ENCODE data around the gene RNF144B. TPM values are rescaled to one million over a fixed set of nuclear protein-coding genes. Genes with fewer than 3 reads are reported as not detected.

RNF144B gene
- total RNA-seq, 4 donors from 2014 or later: 7.6 to 19.0 (median 12.5) TPM

DNA sequence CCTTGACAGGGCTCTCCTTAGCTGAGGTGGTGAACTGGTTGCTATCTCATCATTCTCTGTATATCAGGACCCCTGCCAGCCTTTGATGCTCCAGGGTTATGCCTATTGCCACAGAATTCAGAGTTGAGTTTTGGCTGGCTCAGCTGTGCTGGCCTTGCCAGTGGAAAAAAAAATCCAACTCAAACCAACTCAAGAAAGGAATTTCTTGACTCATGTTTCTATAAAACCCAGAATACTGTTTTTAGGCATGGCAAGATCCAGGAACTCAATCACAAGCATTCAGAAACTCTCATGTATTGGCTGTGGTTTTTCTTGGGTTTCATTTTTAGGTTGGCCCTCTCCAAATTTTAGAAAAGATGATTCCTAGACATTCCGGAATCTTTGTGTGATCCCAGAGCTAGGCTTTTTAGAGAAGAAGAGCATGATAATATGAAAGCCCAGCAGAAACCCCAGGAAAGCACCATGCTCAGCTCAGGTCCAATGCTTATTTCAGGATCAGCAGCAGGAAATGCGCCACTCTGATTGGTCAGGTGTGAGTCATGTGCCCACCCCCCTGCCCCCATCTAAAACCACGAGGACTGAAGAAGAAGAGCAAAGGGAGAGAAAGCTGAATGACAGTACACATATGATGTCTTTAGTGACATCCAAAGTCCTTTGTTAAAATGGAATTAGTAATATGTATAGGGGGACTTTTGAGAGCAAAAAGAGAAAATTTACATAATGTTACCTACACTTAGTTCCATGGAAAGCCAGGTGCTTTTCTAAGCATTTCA, 122.9 kb downstream of the RNF144B start:
- intact Hi-C loops (cut with DNase I): no loop called here
- Histone ChIP-seq H3K4me3 (no peak overlapping the region), H3K27ac (no peak overlapping the region), H3K27me3 (no peaks in the 10 kb centered on the region), H3K9me3 (no peaks in the 10 kb centered on the region), H3K4me1 (no peaks in the 10 kb centered on the region), H3K36me3 (no peaks in the 10 kb centered on the region)
- TF ChIP-seq, protein P1, sequence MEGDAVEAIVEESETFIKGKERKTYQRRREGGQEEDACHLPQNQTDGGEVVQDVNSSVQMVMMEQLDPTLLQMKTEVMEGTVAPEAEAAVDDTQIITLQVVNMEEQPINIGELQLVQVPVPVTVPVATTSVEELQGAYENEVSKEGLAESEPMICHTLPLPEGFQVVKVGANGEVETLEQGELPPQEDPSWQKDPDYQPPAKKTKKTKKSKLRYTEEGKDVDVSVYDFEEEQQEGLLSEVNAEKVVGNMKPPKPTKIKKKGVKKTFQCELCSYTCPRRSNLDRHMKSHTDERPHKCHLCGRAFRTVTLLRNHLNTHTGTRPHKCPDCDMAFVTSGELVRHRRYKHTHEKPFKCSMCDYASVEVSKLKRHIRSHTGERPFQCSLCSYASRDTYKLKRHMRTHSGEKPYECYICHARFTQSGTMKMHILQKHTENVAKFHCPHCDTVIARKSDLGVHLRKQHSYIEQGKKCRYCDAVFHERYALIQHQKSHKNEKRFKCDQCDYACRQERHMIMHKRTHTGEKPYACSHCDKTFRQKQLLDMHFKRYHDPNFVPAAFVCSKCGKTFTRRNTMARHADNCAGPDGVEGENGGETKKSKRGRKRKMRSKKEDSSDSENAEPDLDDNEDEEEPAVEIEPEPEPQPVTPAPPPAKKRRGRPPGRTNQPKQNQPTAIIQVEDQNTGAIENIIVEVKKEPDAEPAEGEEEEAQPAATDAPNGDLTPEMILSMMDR (IDR thresholded peaks at IDR 0.05): no peak
- TF ChIP-seq POLR2A (IDR thresholded peaks at IDR 0.05): no peak
- 51 to 77% methylated on average over 2 to 3 of the region's 3 CpGs for WGBS, 2 donors
- no peak for DNase-seq

DNA sequence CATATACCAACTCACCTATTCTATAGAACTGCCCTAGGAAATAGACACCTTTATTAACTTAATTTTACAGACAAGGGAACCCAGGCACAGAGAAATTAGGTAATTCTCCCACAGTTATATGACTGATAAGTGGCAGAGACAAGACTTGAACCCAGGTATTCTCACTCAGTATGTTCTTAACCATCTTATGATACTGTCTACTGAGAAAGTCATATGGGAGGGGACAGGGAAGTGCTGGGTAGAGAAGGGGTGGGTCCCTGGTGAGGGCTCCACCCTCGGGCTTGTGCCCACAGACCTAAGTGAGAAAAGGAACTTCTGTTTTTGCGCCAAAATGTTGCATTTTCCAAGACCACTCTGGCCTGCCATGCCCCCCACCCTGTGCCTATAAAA, 123.5 kb downstream of the RNF144B start:
- DNase-seq: no peak
- H3K27me3 ChIP-seq: no peaks in the 10 kb centered on the region
- H3K4me3 ChIP-seq: no peak overlapping the region
- TF ChIP-seq, protein P1 (IDR thresholded peaks at IDR 0.05): no peak
- TF ChIP-seq POLR2A (IDR thresholded peaks at IDR 0.05): no peak
- H3K4me1 ChIP-seq: no peaks in the 10 kb centered on the region
- no peaks in the 10 kb centered on the region for H3K36me3 ChIP-seq
- WGBS, 2 donors: 36 to 76% methylated on average over 1 to 2 of the region's 2 CpGs
- intact Hi-C loops (cut with DNase I): no loop called here
- H3K27ac ChIP-seq: no peak overlapping the region
- H3K9me3 ChIP-seq: no peaks in the 10 kb centered on the region

DNA sequence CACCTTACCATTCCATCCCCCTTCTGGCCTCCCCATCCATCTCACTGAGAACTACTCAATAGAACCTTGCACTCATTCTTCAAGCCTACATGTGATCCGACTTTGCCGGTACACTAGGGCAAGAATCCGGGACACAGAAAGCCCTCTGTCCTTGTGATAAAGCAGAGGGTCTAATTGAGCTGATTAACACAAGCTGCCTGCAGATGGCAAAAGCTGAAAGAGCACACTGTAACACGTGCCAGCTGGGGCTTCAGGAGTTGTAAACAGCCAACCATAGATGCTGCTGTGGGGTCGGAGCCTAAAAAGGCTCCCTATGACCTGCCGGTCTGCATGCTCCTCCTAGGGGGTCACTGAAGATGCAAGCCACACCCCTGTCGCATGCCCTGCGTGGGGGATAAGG, 124.1 kb downstream of the RNF144B start:
- DNase-seq: no peak
- TF ChIP-seq, protein P1 (IDR thresholded peaks at IDR 0.05): no peak
- no peak for TF ChIP-seq POLR2A (IDR thresholded peaks at IDR 0.05)
- H3K36me3 ChIP-seq: no peaks in the 10 kb centered on the region
- 75 to 84% methylated on average over 6 to 7 of the region's 8 CpGs for WGBS, 2 donors
- H3K27me3 ChIP-seq: no peaks in the 10 kb centered on the region
- H3K9me3 ChIP-seq: no peaks in the 10 kb centered on the region
- no peak overlapping the region for H3K27ac ChIP-seq
- H3K4me1 ChIP-seq: peaks cover 0 to 4% (median 0%) of the 10 kb centered on the region in 3 donors
- intact Hi-C loops (cut with DNase I): no loop called here
- H3K4me3 ChIP-seq: no peak overlapping the region

DNA sequence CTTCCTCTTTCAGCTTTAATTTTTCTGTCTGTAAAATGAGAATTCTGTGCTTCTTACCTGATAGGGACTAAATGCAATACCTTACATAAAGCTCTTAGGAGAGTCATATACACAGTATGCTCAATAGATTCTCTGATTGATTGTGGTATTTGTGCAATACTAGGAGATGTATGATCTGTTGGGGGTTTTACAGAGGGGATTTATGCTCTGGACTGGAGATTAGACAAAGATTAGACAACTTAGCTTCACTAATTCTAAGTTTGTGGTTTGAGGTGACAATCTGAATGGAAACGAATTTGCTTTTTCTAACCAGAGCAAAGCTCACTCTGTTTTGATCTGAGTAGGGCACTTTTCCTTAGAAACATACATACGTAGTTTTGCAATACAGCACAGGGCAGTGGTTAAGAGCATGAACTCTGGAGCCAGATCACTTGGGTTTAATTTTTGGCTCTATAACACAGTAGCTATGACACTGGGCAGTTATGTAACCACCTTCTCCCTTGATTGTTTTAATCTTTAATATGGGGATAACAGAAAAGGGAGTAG, 126.2 kb downstream of the RNF144B start:
- Histone ChIP-seq H3K4me3 (no peak overlapping the region), H3K27ac (no peak overlapping the region), H3K36me3 (no peaks in the 10 kb centered on the region), H3K4me1 (peaks cover 0 to 4% (median 0%) of the 10 kb centered on the region in 3 donors), H3K9me3 (no peaks in the 10 kb centered on the region), H3K27me3 (no peaks in the 10 kb centered on the region)
- intact Hi-C loops (cut with DNase I): no loop called here
- DNase-seq: no peak
- WGBS, 2 donors: 60 to 68% methylated on average over 2 of the region's 2 CpGs
- TF ChIP-seq POLR2A (IDR thresholded peaks at IDR 0.05): no peak
- TF ChIP-seq, protein P1 (IDR thresholded peaks at IDR 0.05): no peak

DNA sequence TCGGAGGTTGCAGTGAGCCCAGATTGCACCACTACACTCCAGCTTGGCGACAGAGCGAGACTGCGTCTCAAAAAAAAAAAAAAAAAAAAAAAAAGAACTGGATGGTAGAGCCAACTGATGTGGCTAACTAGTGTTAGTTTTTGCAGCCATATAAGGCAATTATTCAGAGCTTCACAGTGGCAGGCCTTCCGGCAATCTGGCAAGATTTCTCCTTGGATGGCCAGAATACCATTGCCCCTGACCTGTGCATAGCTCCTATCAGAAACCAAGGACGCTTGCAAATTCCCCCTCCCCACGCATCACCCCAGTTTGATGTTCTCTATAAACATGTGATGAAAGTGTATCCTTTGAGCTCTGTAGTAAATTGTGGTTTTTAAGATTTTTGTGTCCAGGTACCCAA, 127.0 kb downstream of the RNF144B start:
- Histone ChIP-seq H3K9me3 (no peaks in the 10 kb centered on the region), H3K36me3 (no peaks in the 10 kb centered on the region), H3K4me1 (peaks cover 0 to 4% (median 0%) of the 10 kb centered on the region in 3 donors), H3K27ac (no peak overlapping the region), H3K4me3 (no peak overlapping the region), H3K27me3 (no peaks in the 10 kb centered on the region)
- no peak for TF ChIP-seq POLR2A (IDR thresholded peaks at IDR 0.05)
- TF ChIP-seq, protein P1 (IDR thresholded peaks at IDR 0.05): no peak
- WGBS, 2 donors: 89 to 91% methylated on average over 6 of the region's 7 CpGs
- no peak for DNase-seq
- intact Hi-C loops (cut with DNase I): no loop called here
